ENCODE measurements around the gene OR51A2.

OR51A2 gene

GRCh38 chr11:4975436-4975835, 19.9 kb upstream of the OR51A2 start:
- H3K4me3 ChIP-seq (replicated peaks in 1 of 2; ENCODE audit: low read depth in 2 of 2, low read length in 2 of 2) = no peak overlapping the region
- TF ChIP-seq CTCF (IDR thresholded peaks at IDR 0.05; ENCODE audit: low read depth, low read length) = no peak
- DNase-seq (ENCODE audit: low read depth in 2 of 2) = no peak

- no peak for DNase-seq (ENCODE audit: low read depth in 2 of 2)
- TF ChIP-seq CTCF (IDR thresholded peaks at IDR 0.05; ENCODE audit: low read depth, low read length) = no peak
- H3K4me3 ChIP-seq (replicated peaks in 1 of 2; ENCODE audit: low read depth in 2 of 2, low read length in 2 of 2) = no peak overlapping the region
Measured at GRCh38 chr11:4962816-4963215, 7.3 kb upstream of the OR51A2 start.

DNA sequence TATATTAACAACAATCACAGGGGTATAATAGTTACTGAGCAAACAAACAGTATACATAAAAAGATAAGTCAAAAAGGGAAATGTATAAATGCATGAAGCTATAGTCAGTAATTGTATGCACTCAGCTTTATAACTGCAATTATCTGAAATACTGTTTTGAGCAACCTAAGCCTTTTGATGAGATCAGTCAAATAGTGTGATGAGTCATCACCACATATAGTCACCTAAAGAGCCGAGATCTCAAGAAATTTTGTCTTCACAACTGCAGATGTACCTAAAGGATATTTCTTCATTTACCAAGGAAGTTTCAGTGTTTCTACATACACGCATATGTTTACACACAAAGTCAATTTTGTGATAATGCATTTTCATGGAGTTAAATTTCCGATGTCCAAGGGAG, 5.4 kb upstream of the OR51A2 start:
- H3K4me3 ChIP-seq (replicated peaks in 1 of 2; ENCODE audit: low read depth in 2 of 2, low read length in 2 of 2) = no peak overlapping the region
- DNase-seq (ENCODE audit: low read depth in 2 of 2) = no peak
- no peak for TF ChIP-seq CTCF (IDR thresholded peaks at IDR 0.05; ENCODE audit: low read depth, low read length)

GRCh38 chr11:4957396-4957795, 1.9 kb upstream of the OR51A2 start:
- no peak for TF ChIP-seq CTCF (IDR thresholded peaks at IDR 0.05; ENCODE audit: low read depth, low read length)
- no peak for DNase-seq (ENCODE audit: low read depth in 2 of 2)
- H3K4me3 ChIP-seq (replicated peaks in 1 of 2; ENCODE audit: low read depth in 2 of 2, low read length in 2 of 2) = no peak overlapping the region

DNA sequence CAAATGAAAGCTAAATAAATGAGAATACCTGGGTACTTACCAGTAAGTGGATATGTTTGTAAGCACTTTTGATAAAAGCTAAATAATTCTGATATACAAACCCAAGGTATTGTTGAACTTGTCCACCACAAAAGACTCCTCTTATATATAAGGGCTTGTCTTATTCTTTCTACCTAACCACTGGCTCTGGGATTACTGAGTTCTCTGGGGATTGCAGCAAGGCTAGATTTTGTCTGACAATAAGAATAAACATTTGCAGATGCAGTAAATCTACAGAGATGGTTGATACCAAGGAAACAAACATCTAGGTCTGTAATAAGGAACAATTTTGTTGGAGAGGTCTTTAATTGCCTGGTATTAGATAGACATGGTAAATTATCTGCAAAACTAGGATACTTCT, 8.0 kb downstream of the OR51A2 start, which contains the start of gene OR51A4:
Gene OR51A4 (minus strand): TSS at position 101 of the 400 bp plus-strand sequence. CDS start 505 bp downstream, outside the sequence.
- TF ChIP-seq CTCF (IDR thresholded peaks at IDR 0.05; ENCODE audit: low read depth, low read length) = no peak
- no peak for DNase-seq (ENCODE audit: low read depth in 2 of 2)
- H3K4me3 ChIP-seq (replicated peaks in 1 of 2; ENCODE audit: low read depth in 2 of 2, low read length in 2 of 2) = no peak within 1 kb of the TSS

- no peak for DNase-seq (ENCODE audit: low read depth in 2 of 2)
- H3K4me3 ChIP-seq (replicated peaks in 1 of 2; ENCODE audit: low read depth in 2 of 2, low read length in 2 of 2) = no peak overlapping the region
- no peak for TF ChIP-seq CTCF (IDR thresholded peaks at IDR 0.05; ENCODE audit: low read depth, low read length)
Measured at GRCh38 chr11:4936745-4937144, 18.8 kb downstream of the OR51A2 start.

DNA sequence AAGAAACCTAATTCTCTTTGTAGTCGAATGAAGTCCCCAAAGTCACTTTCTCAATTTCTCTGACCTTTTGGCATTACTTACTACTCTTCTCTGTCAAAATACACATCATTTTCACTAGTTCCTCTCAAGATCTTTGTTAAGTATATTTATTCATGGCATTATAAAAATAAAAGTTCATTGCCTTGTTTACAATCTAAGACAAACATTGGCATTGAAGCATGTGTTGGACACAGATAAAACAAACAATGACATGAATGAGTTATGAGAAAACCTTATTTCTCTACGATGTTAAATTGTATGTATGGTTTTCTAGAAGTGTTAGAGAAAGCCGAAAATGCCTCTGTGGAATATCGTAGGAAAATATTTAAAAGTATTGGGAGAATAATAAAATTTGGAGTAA, 22.8 kb downstream of the OR51A2 start:
- TF ChIP-seq CTCF (IDR thresholded peaks at IDR 0.05; ENCODE audit: low read depth, low read length) = no peak
- H3K4me3 ChIP-seq (replicated peaks in 1 of 2; ENCODE audit: low read depth in 2 of 2, low read length in 2 of 2) = no peak overlapping the region
- DNase-seq (ENCODE audit: low read depth in 2 of 2) = no peak

All from cardiac fibroblast (primary cell).